Muscle of leg (tissue), 11 donors: ENCODE data around the gene TXNRD3. TPM values are rescaled to one million over a fixed set of nuclear protein-coding genes. Genes with fewer than 3 reads are reported as not detected.

Experiments
- DNase-seq: peaks from one replicate; pipeline ENCODE4 v3.0.0; 2013
- H3K27ac ChIP-seq: one replicate; pipeline ENCODE4 v1.5.1; 2013; ENCODE audit warnings: mild to moderate bottlenecking, low read length, control low read depth
- H3K27me3 ChIP-seq: one replicate; pipeline ENCODE4 v1.6.1; 2013; ENCODE audit warnings: low read length; ENCODE audit not compliant: control insufficient read depth, insufficient read depth
- H3K36me3 ChIP-seq: one replicate; pipeline ENCODE4 v1.6.1; 2013; ENCODE audit warnings: low read length; ENCODE audit not compliant: control insufficient read depth, insufficient read depth
- H3K4me1 ChIP-seq: one replicate; pipeline ENCODE4 v1.6.1; 2013; ENCODE audit warnings: low read length; ENCODE audit not compliant: control insufficient read depth, insufficient read depth
- H3K4me3 ChIP-seq: one replicate; pipeline ENCODE4 v1.5.1; 2013; ENCODE audit warnings: low read length, control low read depth
- H3K9me3 ChIP-seq: replicated peaks from 2 replicates; pipeline ENCODE4 v1.6.1; 2013; ENCODE audit warnings: low read depth, low read length; ENCODE audit not compliant: control insufficient read depth
- WGBS: methylation state at CpG from one replicate; pipeline ENCODE4 v1.1.5; 2013; ENCODE audit warnings: missing lambda C conversion rate; ENCODE audit not compliant: insufficient coverage; 5-methylcytosine and 5-hydroxymethylcytosine counted together
- polyA plus RNA-seq, 8 donors: library from polyadenylated mRNA; unstranded; fragments of 120-200 nt; gene quantifications; one replicate each; pipeline versions ENCODE4 v1.2.1 to v1.2.3, GENCODE V29; 2013; ENCODE audit warnings: inconsistent platforms in 1 of 8, low replicate concordance in 1 of 8; ENCODE audit not compliant: insufficient read length in 8 of 8, insufficient read depth in 1 of 8
- total RNA-seq: library from RNA; stranded (reverse); fragments of 120-200 nt; gene quantifications from one replicate; pipeline ENCODE4 v1.2.4, GENCODE V29; 2013

Gene TXNRD3
- total and polyA plus RNA-seq, 9 donors = 7.8 to 12.9 (median 9.5) TPM

DNA sequence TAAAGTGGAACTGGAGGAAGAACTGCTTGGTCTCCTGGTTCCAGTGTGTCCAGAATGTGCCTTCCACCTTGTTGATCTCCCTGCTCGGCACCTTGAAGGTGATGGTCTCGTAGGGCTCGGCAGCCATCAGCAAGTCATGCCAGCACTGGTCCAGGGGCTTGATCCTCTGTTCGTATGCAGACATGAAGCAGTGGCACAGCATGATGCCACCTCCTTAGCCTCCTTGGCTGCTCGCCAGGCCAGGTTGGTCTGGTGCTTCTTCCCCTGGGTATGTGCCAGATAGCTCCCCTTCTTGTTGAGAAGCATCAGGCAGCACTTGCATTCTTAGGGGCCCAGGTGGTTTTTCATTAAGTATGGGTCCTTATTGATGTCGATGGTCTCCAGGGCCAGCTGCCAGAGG is 17.8 kb upstream of the TXNRD3 start:
- Histone ChIP-seq H3K9me3 (peaks cover 8% of the 10 kb centered on the region), H3K4me3 (no peak overlapping the region), H3K4me1 (no peaks in the 10 kb centered on the region), H3K36me3 (no peaks in the 10 kb centered on the region), H3K27me3 (peaks cover 14% of the 10 kb centered on the region), H3K27ac (no peak overlapping the region)
- no peak for DNase-seq
- WGBS = 78% methylated on average over 6 of the region's 6 CpGs

DNA sequence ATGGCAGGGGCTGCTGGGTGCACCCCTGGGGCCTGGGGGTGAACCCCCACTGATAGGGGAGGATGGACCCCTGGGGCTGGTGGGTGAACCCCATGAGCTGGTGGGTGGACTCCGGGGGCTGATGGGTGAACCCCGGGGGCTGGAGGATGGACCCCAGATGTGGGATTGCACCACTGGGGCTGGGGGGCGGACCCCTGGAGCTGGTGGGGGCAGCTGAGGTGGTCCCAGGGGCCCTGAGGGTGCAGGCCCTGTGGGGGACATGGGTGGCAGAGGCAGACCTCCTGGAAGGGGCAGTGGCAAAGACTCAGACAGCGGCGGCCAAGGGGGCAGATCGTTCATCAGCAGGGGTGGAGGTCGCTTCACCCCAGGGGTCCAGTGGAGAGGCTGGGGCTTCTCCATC is 17.4 kb upstream of the TXNRD3 start:
- no peak for DNase-seq
- H3K36me3 ChIP-seq = no peaks in the 10 kb centered on the region
- no peak overlapping the region for H3K4me3 ChIP-seq
- peaks cover 8% of the 10 kb centered on the region for H3K9me3 ChIP-seq
- no peak overlapping the region for H3K27ac ChIP-seq
- no peaks in the 10 kb centered on the region for H3K4me1 ChIP-seq
- 95% methylated on average over 4 of the region's 7 CpGs for WGBS
- H3K27me3 ChIP-seq = peaks cover 10% of the 10 kb centered on the region

DNA sequence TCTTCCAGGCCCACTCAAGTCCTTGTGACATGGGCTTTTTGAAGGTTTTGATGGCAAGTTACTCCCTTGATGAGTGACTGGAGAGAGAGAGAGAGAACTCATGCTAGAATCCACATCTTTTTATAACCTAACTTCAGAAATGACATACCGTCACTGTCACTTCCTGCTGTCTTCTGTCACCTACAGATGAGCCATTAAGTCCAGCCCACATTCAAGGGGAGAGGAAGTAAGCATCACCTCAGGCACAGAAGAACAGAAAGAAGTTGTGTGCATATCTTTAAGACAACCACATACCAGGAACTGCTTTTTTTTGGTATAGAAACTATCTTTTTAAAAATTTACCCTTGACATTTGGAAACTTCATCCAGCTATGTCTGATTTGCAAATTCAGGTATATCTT is 16.6 kb upstream of the TXNRD3 start:
- Histone ChIP-seq H3K36me3 (no peaks in the 10 kb centered on the region), H3K27ac (no peak overlapping the region), H3K4me1 (no peaks in the 10 kb centered on the region), H3K9me3 (peaks cover 8% of the 10 kb centered on the region), H3K27me3 (peaks cover 3% of the 10 kb centered on the region), H3K4me3 (no peak overlapping the region)
- no CpG with 5 or more reads among the region's 1 CpG for WGBS
- DNase-seq = no peak

DNA sequence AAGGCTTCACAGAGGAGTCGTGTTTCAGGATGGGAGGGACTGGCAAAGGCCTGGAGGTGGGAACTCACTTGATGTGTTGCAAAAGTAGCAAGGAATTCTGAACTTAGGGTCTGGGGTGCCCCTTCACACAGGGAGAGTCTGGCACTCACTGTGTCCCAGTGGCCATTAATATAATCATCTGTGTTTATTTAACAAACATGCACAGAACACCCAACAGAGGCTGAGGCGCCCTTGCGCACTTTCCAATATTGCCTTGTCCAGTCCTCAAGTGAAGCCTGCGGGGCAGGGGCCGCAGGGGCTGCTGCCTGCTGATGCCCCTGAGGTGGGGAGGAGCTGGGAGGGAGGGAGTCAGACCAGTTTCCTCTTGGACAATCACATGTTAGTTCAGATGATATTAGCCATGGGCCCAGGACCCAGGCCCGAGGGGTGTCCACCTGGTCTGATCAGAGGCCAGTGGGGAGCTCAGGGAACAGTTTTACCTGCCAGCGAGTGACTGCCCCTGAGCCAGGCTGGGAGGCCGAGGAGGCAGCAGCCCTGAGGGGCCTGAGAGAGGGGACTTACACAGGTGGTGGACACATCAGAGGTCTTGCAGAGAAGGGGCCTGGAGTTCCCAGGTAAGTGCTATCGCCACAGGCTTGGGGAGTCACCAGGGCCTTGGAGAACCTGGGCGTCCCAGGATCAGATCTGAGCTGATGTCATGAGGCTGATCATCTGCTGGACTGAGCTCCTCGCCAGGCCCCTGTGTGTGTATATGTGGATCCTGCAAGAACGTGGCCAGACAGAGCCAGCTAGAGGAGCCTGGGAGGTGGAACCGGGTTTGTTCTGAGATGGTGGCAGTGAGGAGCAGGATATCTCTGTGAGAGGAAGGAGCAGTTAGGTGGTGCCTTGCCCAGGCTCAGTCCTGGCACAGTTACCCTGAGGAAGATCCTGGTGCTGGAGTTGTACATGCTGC is 13.8 kb upstream of the TXNRD3 start:
- no peaks in the 10 kb centered on the region for H3K4me1 ChIP-seq
- no peak overlapping the region for H3K27ac ChIP-seq
- WGBS = 79% methylated on average over 10 of the region's 13 CpGs
- H3K9me3 ChIP-seq = peaks cover 4% of the 10 kb centered on the region
- no peak overlapping the region for H3K4me3 ChIP-seq
- no peak for DNase-seq
- no peaks in the 10 kb centered on the region for H3K36me3 ChIP-seq
- H3K27me3 ChIP-seq = peaks cover 15% of the 10 kb centered on the region

DNA sequence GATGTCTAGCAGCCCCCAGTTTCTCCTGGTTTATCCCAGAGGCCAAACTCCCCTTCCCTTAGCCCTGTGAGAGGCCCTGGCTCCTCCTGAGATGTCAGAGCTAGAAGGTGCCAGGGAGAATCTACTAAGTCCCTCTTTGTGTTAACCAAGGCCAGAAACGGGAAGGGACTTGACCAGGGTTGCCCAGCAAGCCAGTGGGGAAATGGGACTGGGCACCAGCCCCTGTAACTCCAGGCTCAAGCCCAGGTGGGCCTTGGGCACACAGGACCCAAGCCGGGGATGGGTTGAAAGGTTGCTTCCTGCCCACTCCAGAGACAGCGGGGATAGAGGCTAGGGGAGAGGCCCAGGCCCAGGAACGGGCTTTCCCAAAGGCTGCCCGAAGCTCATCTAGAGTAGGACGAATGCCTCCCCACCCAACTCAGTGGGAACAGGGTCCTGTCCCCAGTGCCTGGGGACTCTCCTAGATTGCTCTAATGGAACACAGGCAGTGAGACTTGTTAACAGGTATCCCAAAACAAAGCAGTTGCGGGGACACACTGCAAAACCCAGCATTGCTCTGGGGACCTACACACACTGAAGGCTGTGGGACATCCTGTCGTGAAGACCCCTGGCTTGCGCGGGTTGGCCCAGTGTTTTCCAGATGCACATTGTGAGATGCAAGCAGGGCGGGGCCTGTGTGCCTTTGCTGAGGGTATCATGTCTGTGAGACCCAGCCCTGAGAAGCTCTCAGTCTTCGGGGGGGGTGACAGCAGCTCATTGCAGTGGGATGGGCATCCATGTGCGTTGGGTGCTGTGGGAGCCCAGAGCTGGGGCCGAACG is 12.9 kb upstream of the TXNRD3 start:
- H3K27ac ChIP-seq = no peak overlapping the region
- DNase-seq = no peak
- H3K9me3 ChIP-seq = no peaks in the 10 kb centered on the region
- peaks cover 24% of the 10 kb centered on the region for H3K27me3 ChIP-seq
- H3K4me1 ChIP-seq = no peaks in the 10 kb centered on the region
- no peak overlapping the region for H3K4me3 ChIP-seq
- WGBS = 74% methylated on average over 11 of the region's 15 CpGs
- no peaks in the 10 kb centered on the region for H3K36me3 ChIP-seq

DNA sequence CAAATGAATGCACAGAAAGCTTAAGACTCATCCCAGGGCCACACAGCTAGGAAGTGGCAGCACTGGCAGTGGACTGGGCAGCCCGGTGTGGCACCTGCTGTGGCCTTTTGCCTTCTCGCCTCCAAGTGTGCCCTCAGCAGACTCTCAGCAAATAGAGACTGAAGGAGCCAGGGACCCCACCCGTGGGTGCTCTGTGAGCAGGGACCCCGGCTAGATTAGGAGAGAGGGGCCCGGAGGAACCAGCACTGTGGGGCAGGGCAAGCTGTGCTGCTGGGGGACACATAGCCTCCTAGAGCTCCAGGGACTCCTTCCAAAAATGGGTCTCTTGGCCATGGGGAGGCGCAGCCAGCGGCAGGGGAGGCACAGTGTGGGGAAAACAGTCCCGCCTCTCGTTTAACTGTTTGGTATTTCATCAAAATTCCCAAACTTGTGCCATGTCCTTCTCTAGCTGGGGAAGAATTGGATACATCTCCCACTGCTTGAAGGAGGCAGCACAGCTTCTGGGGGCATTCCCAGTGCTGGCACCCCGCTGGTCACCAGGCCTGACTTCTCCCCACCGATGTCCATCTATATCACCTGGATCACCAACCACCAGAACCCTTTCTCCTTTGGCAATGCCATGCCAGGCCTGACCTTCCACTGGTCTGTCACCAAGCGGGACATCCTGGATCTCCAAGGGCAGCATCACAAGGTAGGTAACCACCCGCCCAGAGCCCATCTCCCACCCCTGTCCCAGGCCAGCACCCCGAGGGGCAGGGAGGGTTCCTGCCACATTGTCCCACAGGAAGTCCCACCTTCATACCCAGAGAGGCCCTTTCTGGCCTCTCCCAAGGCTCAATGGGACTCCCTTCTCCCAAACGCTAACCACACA is 12.0 kb upstream of the TXNRD3 start:
- no peaks in the 10 kb centered on the region for H3K36me3 ChIP-seq
- H3K27me3 ChIP-seq = peaks cover 30% of the 10 kb centered on the region
- no peak overlapping the region for H3K27ac ChIP-seq
- WGBS = 89% methylated on average over 12 of the region's 15 CpGs
- no peak overlapping the region for H3K4me3 ChIP-seq
- DNase-seq = no peak
- H3K9me3 ChIP-seq = no peaks in the 10 kb centered on the region
- no peaks in the 10 kb centered on the region for H3K4me1 ChIP-seq

DNA sequence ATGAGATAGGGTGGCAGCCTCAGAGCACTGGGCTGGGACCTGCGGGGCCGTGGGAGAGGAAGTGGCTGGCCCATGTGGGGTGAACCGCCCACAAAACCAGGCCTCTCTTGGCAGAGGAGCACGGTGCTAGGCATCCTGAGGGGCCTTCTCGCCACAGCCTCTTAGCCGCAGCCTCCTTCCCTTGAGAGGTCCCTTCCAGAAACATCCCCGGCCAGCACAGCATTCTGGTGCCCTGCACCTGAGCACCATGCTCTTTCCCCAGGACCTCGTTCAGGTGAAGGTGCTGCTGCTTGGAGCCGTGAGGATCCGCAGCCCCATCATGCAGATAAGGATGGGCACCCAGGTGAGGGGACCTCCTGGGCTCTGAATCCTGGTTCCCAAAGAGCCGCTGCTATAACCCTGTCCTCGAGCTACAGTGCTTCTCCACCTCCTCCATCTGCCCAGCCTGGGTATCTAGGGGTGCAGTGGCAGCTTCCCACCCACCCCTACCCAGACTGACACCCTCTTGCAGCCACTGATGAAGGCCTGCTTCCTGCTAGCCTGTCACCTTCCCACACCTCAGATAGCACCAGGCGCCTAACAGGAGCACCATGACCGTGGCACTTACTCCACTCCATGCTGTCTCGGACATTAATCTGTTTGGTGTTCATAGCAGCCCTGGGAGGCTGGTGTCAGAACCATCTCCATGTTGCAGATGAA is 11.2 kb upstream of the TXNRD3 start:
- H3K27ac ChIP-seq = no peak overlapping the region
- DNase-seq = no peak

DNA sequence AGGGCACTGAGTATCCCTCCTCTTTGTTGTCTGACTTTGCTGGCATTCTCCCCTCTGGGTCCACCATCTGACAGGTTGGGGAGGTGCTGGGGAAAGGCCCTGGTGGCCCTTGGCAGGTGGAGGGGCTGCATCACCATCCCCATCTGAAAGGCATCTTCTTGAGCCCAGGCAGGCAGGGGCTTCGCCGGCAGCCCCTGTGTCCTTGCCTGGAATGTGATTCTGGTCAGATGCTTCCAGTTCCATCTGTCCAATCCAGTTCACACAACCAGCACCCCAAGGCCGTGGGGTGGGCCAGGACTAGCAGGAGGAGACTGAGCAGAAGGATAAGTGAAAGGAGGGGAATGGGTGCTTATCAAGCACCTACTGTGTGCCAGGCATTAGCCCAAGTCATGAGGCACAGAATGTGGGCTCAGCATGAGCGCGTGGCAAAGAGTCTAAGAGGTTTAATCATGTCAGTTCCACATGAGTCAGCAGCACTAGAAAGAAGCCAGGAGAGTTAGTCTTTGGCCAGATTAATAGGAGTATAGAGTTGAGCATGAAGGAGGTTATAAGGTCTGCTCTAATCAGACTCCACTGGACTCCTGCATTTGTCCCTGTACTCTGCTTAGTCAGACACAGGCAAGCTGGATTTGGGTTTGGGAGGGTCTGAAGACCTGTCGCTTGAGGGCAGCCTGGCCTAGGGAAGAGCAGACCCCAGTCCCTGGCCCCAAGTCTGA is 10.5 kb upstream of the TXNRD3 start:
- DNase-seq = no peak
- Histone ChIP-seq H3K4me1 (no peaks in the 10 kb centered on the region), H3K27me3 (peaks cover 35% of the 10 kb centered on the region), H3K27ac (no peak overlapping the region), H3K36me3 (no peaks in the 10 kb centered on the region), H3K9me3 (no peaks in the 10 kb centered on the region), H3K4me3 (no peak overlapping the region)
- 58% methylated on average over 6 of the region's 6 CpGs for WGBS

More for the DNA sequence above, 11.2 kb upstream of the TXNRD3 start:
- Histone ChIP-seq H3K36me3 (no peaks in the 10 kb centered on the region), H3K4me3 (no peak overlapping the region), H3K27me3 (peaks cover 33% of the 10 kb centered on the region), H3K4me1 (no peaks in the 10 kb centered on the region), H3K9me3 (no peaks in the 10 kb centered on the region)
- WGBS = 73% methylated on average over 15 of the region's 15 CpGs
